GM19467 (cell line): ENCODE measurements around the gene PHYHD1.
"Not testable (repeated sequence)": the region's sequence is repeated elsewhere in the genome, so short reads cannot be mapped to it uniquely, and the experiment has no call there.

Source experiments
- ATAC-seq: cut with Tn5 transposase; IDR thresholded peaks from one replicate; pipeline ENCODE4 v1.9.1; 2021; ENCODE audit warnings: mild to moderate bottlenecking, moderate library complexity; ENCODE audit not compliant: unreplicated experiment

Gene PHYHD1

DNA sequence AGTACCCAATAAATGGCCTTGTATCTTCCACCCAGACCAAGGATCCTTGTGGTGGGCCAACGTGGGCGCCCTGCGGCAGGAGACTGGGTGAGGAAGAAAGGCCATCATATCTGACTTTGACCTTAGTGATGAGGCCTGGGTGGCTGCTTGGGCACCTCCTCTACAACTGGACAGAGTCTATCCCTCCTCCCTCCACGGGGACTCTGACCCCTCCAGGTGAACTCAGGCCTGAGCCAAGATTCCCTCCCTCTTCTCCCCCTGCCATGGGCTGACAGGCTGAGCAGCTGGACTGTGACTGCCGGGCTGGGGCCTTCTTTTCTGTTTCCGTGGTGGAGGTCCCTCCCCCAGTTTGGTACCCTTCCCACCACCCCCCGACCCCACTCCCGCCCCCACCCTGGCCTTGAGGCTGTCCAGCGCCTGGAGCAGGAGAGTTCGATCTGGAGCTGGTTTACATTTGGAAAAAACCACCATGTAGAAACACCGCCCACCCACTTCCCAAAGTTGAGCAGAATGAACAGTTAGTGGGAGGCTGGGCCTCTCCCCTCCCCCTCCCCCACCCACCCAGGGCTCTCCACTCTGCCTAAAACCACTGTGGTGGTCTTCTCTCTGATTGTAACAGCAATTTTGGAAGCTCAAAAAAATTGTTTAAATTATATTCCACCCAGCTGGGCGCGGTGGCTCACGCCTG, 1.2 kb upstream of the PHYHD1 start:
- ATAC-seq: no peak

DNA sequence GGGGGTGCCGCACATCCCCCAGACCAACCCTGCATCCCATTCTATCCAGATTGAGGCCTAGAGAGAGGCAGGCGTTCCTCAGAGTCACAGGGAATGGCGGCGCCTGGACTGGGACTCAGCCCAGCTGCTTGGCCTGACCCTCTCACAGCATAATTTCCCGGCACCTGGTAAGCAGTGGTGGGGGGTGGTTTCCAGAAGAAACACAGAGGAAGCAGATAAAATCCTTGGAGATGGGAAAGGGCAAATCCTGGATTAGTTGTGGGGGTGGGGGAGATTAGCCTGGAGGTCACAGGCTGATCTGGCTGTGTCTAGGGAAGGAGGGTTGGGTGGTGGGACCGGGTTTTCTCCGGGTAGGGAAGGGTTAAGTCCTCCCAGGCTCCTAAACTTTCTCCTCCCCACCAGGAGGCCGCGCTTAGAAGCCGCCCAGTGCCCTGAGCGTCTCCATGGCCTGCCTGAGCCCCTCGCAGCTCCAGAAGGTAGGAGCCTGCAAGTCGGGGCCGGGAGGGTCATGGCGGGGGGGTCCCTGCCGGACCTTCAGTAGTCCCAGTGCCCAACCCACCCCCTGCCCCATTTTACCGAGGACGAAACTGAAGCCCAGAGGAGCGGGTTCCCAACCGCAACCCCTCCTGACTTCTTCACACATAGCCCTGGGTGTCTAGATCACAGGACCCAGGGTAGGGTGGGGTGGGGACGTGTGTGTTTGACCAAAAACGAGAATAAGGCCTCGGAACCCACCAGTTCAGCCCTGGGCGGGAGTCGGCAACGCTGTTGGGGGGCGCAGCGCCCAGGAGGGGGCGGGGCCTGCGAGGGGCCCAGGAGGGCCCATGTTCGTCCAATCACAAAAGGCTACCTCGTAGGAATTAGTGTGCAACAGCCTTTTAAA, 1.3 kb downstream of the PHYHD1 start:
- ATAC-seq: no peak

- no peak for ATAC-seq
Measured at GRCh38 chr9:128923493-128923883, 2.7 kb downstream of the PHYHD1 start.

- ATAC-seq: no peak
Measured at GRCh38 chr9:128927731-128928411, 7.1 kb downstream of the PHYHD1 start.

DNA sequence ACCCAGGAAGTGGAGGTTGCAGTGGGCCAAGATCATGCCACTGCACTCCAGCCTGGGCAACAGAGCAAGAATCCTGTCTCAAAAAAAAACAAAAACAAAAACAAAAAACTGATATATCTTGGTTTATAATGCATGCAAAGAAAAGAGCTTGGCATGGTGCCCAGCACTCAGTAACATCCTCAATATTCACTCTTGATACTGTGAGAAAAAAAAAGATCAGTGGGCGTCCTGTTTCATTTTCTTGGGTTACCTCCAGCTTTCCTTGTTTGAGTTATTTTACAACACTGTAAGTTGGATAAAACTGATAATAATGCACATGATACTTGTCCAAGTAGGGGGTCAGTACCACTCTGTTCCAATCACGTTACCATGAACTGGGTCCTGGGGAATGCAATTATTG, 7.8 kb downstream of the PHYHD1 start:
- no peak for ATAC-seq

DNA sequence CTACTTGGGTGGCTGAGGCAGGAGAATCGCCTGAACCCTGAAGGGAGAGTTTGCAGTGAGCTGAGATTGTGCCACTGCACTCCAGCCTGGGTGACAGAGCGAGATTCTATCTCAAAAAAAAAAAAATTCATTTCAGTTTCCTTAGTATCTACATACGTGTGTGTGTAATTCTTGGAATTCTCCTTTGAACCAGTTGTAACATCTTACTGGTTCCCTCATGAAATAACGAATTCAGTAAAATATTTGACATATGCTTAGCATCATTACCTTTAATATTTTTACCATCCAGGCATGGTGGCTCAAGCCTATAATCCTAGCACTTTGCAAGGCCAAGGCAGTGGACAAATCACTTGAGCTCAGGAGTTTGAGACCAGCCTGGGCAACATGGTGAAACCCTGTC, 8.8 kb downstream of the PHYHD1 start:
- ATAC-seq: no peak

GRCh38 chr9:128933731-128934130, 12.9 kb downstream of the PHYHD1 start:
- ATAC-seq: no peak

- no peak for ATAC-seq
Measured at GRCh38 chr9:128936171-128936865, 15.5 kb downstream of the PHYHD1 start.

- no peak for ATAC-seq
Measured at GRCh38 chr9:128937310-128938165, 16.8 kb downstream of the PHYHD1 start.

GRCh38 chr9:128940271-128940921, 19.6 kb downstream of the PHYHD1 start:
- ATAC-seq: no peak

GRCh38 chr9:128940946-128941755, 20.4 kb downstream of the PHYHD1 start:
- no peak for ATAC-seq

- ATAC-seq: no peak
Measured at GRCh38 chr9:128943832-128944620, 23.2 kb downstream of the PHYHD1 start.

GRCh38 chr9:128944966-128945365, 24.2 kb downstream of the PHYHD1 start:
- ATAC-seq: not testable (repeated sequence)

DNA sequence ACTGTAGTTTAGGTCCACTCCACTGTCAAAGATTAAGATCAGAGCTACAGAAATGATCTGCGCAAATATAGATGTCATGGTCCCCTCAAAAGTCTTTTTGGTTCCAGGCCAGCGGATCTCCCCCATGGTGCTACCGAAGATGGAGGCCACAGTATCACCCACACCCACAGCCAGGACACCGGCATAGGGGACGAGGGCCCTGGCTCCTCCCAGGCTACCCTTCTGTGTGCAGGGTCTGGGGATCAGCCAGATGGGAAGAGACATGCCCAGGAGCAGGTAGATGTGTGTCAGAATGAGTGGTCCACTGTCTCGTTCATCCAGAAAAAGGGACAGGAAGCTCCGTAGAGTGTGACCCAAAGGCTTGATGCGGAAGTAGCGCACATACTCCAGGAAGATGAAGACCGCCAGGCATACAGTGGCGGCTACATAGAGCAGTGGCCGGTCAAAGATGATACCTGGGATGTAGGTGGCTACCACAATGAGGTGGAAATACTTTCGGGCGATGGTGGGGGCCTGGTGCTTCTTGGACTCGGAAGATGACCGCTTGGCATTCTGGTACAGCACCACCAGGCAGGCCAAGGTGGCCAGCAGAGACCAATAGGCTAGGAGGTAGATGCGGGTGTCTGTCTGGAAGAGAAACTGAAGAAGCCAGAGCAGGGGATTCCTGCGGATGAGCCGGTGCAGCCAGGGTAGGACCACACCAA, 25.2 kb downstream of the PHYHD1 start:
- no peak for ATAC-seq

DNA sequence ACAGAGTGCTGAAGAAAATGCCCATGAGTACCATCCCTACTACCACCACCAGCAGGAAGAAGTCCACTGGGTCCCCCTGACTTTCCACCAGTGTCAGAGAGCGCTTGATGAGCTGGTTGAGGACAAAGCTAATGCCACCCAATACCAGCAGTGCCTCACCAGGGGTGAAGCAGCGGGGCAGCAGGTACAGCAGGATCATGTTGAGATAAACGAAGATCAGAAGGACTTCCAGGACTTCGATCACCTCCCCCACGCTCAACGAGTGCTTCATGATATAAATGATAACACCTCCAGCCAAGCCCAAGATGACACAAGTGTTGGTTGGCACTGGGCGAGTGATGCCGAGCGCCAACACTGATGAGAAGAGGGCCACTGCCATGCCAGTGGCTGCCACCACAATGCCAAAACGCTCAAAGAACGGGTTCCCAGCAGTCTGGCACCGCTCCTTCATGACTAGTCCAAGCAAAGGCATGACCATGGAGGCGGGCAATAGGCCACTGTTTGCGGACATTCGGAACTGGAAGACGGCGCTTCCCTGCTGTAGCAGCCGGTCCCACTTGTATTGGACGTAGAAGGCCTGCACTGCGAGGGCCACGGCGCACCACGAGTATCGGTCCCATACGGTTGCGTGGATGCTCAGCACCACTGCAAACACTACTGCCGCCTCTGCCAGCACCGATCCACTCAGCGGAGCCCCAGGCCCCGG, 25.9 kb downstream of the PHYHD1 start:
- ATAC-seq: no peak

- no peak for ATAC-seq
Measured at GRCh38 chr9:128947277-128947526, 26.4 kb downstream of the PHYHD1 start.
